ENCODE results near the gene TMEM37.

The TMEM37 gene, protein sequence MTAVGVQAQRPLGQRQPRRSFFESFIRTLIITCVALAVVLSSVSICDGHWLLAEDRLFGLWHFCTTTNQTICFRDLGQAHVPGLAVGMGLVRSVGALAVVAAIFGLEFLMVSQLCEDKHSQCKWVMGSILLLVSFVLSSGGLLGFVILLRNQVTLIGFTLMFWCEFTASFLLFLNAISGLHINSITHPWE

DNA sequence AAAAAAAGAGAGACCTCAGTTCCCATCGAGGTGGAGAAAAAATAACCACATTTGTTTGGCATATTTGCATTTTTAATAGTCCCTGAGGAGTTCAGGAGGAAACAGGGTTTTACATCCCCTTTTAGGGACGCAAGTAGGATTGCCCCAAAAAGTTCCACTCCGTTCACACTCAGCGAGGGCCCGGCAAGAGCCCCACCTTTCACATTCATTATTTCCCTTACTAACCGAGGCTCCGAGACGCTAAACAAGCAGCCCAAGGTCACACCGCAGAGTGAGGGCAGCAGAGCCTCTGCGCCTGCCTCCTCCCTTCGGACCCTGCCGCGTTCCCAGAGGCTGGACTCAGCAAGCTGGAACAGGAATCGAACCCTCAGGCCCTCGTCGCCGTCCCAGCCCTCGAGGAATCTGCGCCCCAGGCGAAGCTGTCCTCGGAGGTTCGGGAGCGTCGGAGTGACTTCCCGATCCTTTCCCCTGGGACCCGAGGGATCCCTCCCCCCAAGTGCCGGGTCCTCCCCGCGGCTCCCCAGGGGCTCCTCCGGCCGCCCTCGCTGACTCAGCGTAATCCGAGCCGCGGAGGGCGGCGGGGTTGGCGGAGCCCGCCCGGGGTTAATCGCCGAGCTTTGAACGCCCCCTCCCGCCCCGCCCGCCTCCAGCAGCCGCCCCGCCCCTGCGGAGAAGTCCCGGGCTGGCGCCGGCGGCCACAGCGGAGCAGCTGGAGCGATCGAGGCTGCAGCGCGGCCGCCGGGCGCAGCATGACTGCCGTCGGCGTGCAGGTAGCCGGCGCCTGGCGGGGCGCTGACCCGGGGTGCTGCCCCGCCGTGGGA lies at the start of gene TMEM37:
Gene TMEM37 (plus strand): TSS at position 700 of the 821 bp plus-strand sequence. CDS start 50 bp downstream, at position 750.
- TF ChIP-seq, protein P1, sequence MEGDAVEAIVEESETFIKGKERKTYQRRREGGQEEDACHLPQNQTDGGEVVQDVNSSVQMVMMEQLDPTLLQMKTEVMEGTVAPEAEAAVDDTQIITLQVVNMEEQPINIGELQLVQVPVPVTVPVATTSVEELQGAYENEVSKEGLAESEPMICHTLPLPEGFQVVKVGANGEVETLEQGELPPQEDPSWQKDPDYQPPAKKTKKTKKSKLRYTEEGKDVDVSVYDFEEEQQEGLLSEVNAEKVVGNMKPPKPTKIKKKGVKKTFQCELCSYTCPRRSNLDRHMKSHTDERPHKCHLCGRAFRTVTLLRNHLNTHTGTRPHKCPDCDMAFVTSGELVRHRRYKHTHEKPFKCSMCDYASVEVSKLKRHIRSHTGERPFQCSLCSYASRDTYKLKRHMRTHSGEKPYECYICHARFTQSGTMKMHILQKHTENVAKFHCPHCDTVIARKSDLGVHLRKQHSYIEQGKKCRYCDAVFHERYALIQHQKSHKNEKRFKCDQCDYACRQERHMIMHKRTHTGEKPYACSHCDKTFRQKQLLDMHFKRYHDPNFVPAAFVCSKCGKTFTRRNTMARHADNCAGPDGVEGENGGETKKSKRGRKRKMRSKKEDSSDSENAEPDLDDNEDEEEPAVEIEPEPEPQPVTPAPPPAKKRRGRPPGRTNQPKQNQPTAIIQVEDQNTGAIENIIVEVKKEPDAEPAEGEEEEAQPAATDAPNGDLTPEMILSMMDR (conservative IDR thresholded peaks at IDR 0.05; ENCODE audit: low read depth, low read length), result no peak
- peak within 1 kb of the TSS; percentile 86 for H3K4me3 ChIP-seq (ENCODE audit: low read length)
- peak; percentile 61 for DNase-seq (ENCODE audit: low read depth)

DNA sequence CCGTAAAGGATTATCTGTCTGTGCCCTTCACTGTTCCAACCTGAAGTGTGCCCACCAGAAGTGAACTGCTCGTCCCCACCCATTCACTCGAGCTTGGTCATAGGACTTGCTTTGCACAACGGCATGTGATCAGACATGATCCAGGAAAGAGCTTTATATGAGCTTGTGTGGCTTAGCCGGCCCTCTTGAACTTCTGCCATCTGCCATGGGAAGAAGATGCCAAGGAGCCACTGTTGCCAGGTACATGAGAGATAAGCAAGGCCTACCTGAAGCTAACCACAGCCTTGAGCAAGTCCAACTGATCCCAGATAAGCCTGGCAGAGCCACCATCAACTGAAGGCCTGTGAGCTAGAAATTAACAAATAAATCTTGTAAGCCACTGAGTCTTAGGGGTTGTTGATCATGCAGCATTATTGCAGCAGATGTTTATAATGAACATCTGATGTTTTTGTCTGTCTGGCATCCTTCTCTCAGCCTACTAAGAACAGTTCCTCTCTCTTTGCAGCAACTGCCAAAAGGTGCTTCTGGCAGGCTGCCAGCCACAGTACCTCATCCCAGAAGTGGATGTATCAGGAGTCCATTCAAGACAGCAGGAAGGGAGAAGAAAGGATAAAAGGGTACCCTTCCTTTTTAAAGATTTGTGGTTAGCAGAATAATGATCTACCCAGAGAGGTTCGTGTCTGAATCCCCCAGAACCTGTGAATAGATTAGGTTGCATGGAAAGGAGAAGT lies 48.1 kb upstream of the TMEM37 start:
- H3K4me3 ChIP-seq (ENCODE audit: low read length), result no peak overlapping the region
- DNase-seq (ENCODE audit: low read depth), result no peak
- TF ChIP-seq, protein P1 (conservative IDR thresholded peaks at IDR 0.05; ENCODE audit: low read depth, low read length), result no peak

GRCh38 chr2:119384971-119385370 lies 46.7 kb upstream of the TMEM37 start:
- DNase-seq (ENCODE audit: low read depth), result no peak
- TF ChIP-seq, protein P1 (conservative IDR thresholded peaks at IDR 0.05; ENCODE audit: low read depth, low read length), result no peak
- H3K4me3 ChIP-seq (ENCODE audit: low read length), result no peak overlapping the region

DNA sequence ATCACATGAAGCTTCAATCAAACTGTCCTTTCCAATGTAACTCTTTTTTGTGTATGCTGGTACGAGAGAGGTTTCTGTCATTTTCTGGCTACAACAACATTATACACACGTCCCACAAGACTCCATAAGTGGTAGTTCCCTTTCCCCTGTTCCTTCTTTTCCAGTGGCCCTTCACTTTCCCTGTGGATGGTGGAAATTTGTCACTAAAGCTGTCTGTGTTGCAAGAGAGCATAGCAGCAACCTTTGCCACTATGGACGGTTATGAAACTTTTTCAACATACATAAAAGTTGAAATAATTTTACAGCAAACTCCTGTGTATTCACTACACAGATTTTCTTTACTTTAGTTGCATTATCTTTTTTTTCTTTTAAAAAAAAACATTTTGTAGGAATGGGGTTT lies 46.2 kb upstream of the TMEM37 start:
- TF ChIP-seq, protein P1 (conservative IDR thresholded peaks at IDR 0.05; ENCODE audit: low read depth, low read length), result no peak
- no peak for DNase-seq (ENCODE audit: low read depth)
- H3K4me3 ChIP-seq (ENCODE audit: low read length), result no peak overlapping the region

DNA sequence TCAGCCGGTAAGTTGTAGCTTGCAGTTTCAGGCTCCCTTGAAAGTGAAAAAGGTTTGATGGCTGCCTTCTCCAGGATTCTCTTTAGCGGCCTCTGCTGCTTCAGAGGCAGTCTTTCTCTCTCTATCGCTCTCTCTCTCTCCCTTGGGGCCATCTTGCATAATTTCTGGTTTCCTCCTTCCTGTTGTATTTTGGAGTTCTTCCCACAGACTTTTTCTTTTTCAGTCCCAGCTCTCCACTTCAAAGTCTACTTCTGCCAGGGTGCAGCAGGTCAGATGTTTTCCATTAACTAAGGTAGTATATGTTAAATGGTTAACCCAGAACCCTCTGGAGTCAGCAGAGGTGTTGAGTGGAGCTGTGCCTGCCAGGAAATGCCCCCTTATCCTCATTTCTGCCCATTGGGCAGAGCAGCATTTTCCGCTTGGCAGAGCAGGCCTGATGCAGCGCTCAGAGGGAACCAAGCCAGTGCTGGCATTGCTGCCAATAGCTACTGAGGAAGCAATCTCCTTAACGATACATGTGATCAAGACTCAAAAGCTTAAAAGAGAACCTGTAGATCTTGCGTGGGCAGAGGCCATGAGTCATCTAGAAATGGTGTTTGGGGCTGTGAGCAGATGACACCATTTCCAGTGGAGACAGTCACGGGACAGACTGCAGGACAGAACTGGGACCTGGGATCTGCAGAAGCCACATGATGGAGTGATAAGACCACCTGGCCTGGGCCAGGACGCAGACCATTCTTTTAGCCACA lies 44.1 kb upstream of the TMEM37 start:
- peak; percentile 88 for DNase-seq (ENCODE audit: low read depth)
- H3K4me3 ChIP-seq (ENCODE audit: low read length), result no peak overlapping the region
- TF ChIP-seq, protein P1 (conservative IDR thresholded peaks at IDR 0.05; ENCODE audit: low read depth, low read length), result no peak

- TF ChIP-seq, protein P1 (conservative IDR thresholded peaks at IDR 0.05; ENCODE audit: low read depth, low read length), result no peak
- no peak overlapping the region for H3K4me3 ChIP-seq (ENCODE audit: low read length)
- no peak for DNase-seq (ENCODE audit: low read depth)
These were observed 41.9 kb upstream of the TMEM37 start for GRCh38 chr2:119389615-119390306.
